Activated CD4-positive, alpha-beta T cell treated with anti-CD3 and anti-CD28 coated beads, Interleukin-2, amount 10 ng/mL, durations not matched to agents 7 days and 5 days (primary cell): ENCODE measurements around the gene ATP8B1. TPM values are rescaled to one million over a fixed set of nuclear protein-coding genes. Genes with fewer than 3 reads are reported as not detected.
"Not testable (repeated sequence)": the region's sequence is repeated elsewhere in the genome, so short reads cannot be mapped to it uniquely, and the experiment has no call there.

ENCODE experiments used
- CTCF ChIA-PET: fragments of 350-600 bp; sonication (Branson Sonifier 250); formaldehyde crosslinking; loops from one replicate; lab custom pipeline; 2021; ENCODE audit warnings: antibody characterized with exemption; lab: Charles Lee
- POLR2A ChIA-PET: fragments of 350-600 bp; sonication (Branson Sonifier 250); formaldehyde crosslinking; loops from one replicate; lab custom pipeline; 2021; ENCODE audit warnings: antibody characterized with exemption; lab: Charles Lee
- DNase-seq: peaks from one replicate; pipeline ENCODE4 v3.0.0-alpha.2; 2020
- H3K27ac Mint-ChIP-seq: one replicate; pipeline ENCODE4 v1.8.0; 2021; ENCODE audit warnings: mild to moderate bottlenecking, moderate library complexity, mixed read lengths
- H3K27me3 Mint-ChIP-seq: one replicate; pipeline ENCODE4 v1.8.0; 2021; ENCODE audit warnings: mixed read lengths
- H3K36me3 Mint-ChIP-seq: one replicate; pipeline ENCODE4 v1.8.0; 2021; ENCODE audit warnings: low read depth, mixed read lengths
- H3K4me1 Mint-ChIP-seq: one replicate; pipeline ENCODE4 v1.8.0; 2021; ENCODE audit warnings: mixed read lengths
- H3K4me3 Mint-ChIP-seq: one replicate; pipeline ENCODE4 v1.8.0; 2021; ENCODE audit warnings: mild to moderate bottlenecking, moderate library complexity, mixed read lengths
- H3K9me3 Mint-ChIP-seq: one replicate; pipeline ENCODE4 v1.8.0; 2021; ENCODE audit warnings: mixed read lengths
- total RNA-seq, 2 experiments: library from RNA; stranded (reverse); gene quantifications; one replicate each; pipeline ENCODE4 v1.2.3, GENCODE V29; 2021

Gene ATP8B1
- total RNA-seq, 2 experiments from 2014 or later, result not detected

GRCh38 chr18:57744211-57744694, 58.9 kb downstream of the ATP8B1 start:
- Mint-ChIP-seq H3K27ac (no peak overlapping the region), H3K9me3 (peaks cover 6% of the 10 kb centered on the region), H3K4me3 (no peak overlapping the region), H3K4me1 (no peaks in the 10 kb centered on the region), H3K36me3 (no peaks in the 10 kb centered on the region), H3K27me3 (no peaks in the 10 kb centered on the region)
- ChIA-PET POLR2A (no interaction called here), CTCF (no interaction called here)
- no peak for DNase-seq

GRCh38 chr18:57743008-57743407, 60.1 kb downstream of the ATP8B1 start:
- DNase-seq, result no peak
- H3K4me1 Mint-ChIP-seq, result no peaks in the 10 kb centered on the region
- no peak overlapping the region for H3K27ac Mint-ChIP-seq
- H3K4me3 Mint-ChIP-seq, result no peak overlapping the region
- ChIA-PET POLR2A (no interaction called here), CTCF (no interaction called here)
- H3K27me3 Mint-ChIP-seq, result no peaks in the 10 kb centered on the region
- H3K9me3 Mint-ChIP-seq, result peaks cover 6% of the 10 kb centered on the region
- no peaks in the 10 kb centered on the region for H3K36me3 Mint-ChIP-seq

DNA sequence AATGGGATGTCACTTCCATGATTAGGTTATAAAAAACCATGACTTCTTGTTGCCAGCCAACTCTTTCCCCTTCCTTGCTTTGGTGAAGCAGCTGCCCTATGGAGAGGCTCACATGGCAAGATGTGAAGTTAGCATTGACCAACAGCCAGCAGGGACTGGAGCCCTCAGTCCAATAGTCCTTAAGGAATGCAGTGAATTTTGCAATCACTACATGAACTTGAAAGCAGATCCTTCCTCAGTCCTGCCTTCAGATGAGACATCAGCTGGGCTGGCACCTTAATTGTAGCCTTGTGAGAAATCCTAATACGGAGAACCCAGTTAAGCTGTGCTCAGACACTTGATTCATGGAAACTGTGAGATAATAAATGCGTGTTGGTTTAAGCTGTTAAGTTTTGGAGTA, 61.8 kb downstream of the ATP8B1 start:
- no peak for DNase-seq
- ChIA-PET CTCF (no interaction called here), POLR2A (no interaction called here)
- no peaks in the 10 kb centered on the region for H3K27me3 Mint-ChIP-seq
- H3K27ac Mint-ChIP-seq, result no peak overlapping the region
- H3K9me3 Mint-ChIP-seq, result peaks cover 6% of the 10 kb centered on the region
- no peaks in the 10 kb centered on the region for H3K36me3 Mint-ChIP-seq
- no peaks in the 10 kb centered on the region for H3K4me1 Mint-ChIP-seq
- no peak overlapping the region for H3K4me3 Mint-ChIP-seq

DNA sequence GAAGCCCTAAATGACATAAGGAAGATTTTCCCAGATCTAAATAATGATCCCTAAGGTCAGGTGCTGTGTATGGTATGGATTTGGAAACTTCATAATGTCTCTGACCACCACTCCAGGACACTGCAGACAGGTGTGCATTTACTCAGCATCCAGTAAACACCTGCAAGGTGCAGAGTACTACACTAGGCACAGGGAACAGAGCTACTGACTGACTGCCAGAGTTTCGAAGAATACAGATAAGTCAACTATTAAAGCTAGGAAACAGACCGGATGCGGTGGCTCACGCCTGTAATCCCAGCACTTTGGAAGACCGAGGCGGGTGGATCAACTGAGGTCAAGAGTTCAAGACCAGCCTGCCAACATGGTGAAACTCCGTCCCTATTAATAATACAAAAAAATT, 65.0 kb downstream of the ATP8B1 start:
- ChIA-PET POLR2A (no interaction called here), CTCF (no interaction called here)
- H3K27ac Mint-ChIP-seq, result no peak overlapping the region
- no peaks in the 10 kb centered on the region for H3K4me1 Mint-ChIP-seq
- peaks cover 13% of the 10 kb centered on the region for H3K9me3 Mint-ChIP-seq
- H3K36me3 Mint-ChIP-seq, result peaks cover 6% of the 10 kb centered on the region
- H3K4me3 Mint-ChIP-seq, result no peak overlapping the region
- H3K27me3 Mint-ChIP-seq, result no peaks in the 10 kb centered on the region
- no peak for DNase-seq

DNA sequence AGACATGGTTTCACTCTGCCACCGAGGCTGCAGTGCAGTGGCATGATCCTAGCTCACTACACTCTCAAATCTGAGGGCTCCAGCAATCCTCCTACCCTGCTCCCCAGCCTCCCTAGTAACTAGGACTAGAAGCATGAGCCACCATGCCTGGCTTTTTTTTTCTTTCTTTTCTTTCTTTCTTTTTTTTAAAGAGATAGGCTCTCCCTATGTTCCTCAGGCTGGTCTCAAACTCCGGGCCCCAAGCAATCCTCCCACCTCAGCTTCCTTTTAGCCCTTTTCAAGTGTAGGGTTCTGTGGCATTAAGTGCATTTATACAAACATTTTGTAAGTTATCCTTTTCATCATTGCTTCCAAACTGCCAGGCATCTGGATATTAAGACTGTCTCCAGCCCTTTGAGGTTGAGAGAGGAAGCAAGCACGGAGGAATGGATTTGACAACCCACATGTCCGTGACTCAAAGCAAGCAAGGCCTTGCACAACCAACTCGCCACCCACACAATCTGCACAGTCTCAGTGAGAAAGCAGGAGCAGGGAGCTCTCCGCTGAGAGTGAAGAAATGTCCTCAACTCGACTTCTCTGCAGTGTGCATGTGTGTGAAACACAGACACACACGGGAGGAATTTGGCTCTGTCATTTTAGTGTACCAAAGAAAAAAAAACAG, 65.6 kb downstream of the ATP8B1 start:
- ChIA-PET CTCF (no interaction called here), POLR2A (no interaction called here)
- Mint-ChIP-seq H3K27me3 (no peaks in the 10 kb centered on the region), H3K4me3 (no peak overlapping the region), H3K27ac (no peak overlapping the region), H3K4me1 (no peaks in the 10 kb centered on the region), H3K9me3 (peaks cover 13% of the 10 kb centered on the region), H3K36me3 (peaks cover 6% of the 10 kb centered on the region)
- no peak for DNase-seq

GRCh38 chr18:57735042-57735441, 68.1 kb downstream of the ATP8B1 start:
- H3K36me3 Mint-ChIP-seq, DNase-seq, H3K4me1 Mint-ChIP-seq, H3K4me3 Mint-ChIP-seq, H3K27me3 Mint-ChIP-seq, POLR2A ChIA-PET, H3K27ac Mint-ChIP-seq: not testable (repeated sequence)
- CTCF ChIA-PET, result interaction anchor here (0.5 to 0.6 kb wide), 2 partner anchors 69 to 373 kb away, joined by 3 to 4 read pairs; no protein-coding TSS in a partner anchor
- H3K9me3 Mint-ChIP-seq, result peaks cover 16% of the 10 kb centered on the region

GRCh38 chr18:57733861-57734260, 69.3 kb downstream of the ATP8B1 start:
- POLR2A ChIA-PET, result no interaction called here
- H3K36me3 Mint-ChIP-seq, result peaks cover 6% of the 10 kb centered on the region

DNA sequence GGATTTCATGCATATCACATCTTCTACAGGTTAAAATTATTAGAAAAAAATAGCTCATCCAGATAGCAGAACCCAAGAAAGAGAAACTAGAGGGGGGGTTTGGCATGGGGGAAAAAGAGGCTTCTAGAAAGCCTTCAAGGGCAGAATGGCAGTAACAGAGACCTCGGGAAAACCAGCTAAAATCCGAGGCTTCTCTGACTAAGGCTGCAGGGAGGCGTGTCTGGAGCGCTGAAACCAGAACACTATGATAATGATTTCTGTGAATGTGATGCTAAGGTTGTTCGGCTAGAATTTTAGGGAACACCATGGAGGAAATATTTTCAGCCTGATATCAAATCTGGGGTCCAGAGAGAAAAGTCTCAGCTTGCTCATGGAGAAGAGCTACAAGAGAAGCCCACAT, 73.0 kb downstream of the ATP8B1 start:
- Mint-ChIP-seq H3K27me3 (no peaks in the 10 kb centered on the region), H3K4me3 (no peak overlapping the region), H3K27ac (no peak overlapping the region), H3K36me3 (peaks cover 1% of the 10 kb centered on the region), H3K9me3 (peaks cover 30% of the 10 kb centered on the region), H3K4me1 (no peaks in the 10 kb centered on the region)
- POLR2A ChIA-PET, result no interaction called here
- CTCF ChIA-PET, result interaction anchor here (0.8 kb wide), 1 partner anchor 36 kb away, joined by 3 read pairs; no protein-coding TSS in a partner anchor
- DNase-seq, result no peak

More at GRCh38 chr18:57733861-57734260, 69.3 kb downstream of the ATP8B1 start:
- H3K4me3 Mint-ChIP-seq, result no peak overlapping the region
- no peak overlapping the region for H3K27ac Mint-ChIP-seq
- H3K9me3 Mint-ChIP-seq, result peaks cover 14% of the 10 kb centered on the region
- no peaks in the 10 kb centered on the region for H3K4me1 Mint-ChIP-seq
- no peaks in the 10 kb centered on the region for H3K27me3 Mint-ChIP-seq
- DNase-seq, result no peak
- CTCF ChIA-PET, result no interaction called here

DNA sequence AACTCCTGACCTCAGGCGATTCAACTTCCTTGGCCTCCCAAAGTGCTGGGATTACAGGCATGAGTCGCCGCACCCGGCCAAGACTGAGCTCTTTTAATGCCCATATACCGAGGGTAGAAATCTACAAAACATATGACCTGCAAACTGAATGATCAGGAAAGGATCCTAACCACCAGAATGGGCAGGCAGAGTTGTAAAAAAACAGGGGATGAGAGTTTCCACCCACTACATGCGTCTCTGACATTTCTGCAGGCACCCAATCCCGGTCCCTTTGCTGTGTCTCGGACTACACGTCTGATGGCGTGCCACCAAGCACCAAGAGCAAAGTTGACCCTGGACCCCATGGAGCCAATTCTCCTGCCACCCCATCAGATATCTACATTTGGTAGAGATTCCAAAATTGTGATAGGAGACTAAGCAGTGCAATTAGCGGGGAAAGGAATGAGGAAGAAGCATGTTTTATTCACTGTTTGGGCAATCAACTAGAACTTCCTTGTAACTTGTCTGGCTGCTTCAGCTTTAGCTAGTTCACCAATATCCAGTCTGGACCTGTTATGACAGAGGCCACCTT, 74.1 kb downstream of the ATP8B1 start:
- Mint-ChIP-seq H3K9me3 (peaks cover 28% of the 10 kb centered on the region), H3K27me3 (no peaks in the 10 kb centered on the region), H3K4me3 (no peak overlapping the region), H3K36me3 (no peaks in the 10 kb centered on the region), H3K27ac (no peak overlapping the region), H3K4me1 (no peaks in the 10 kb centered on the region)
- DNase-seq, result no peak
- POLR2A ChIA-PET, result no interaction called here
- CTCF ChIA-PET, result no interaction called here

GRCh38 chr18:57727952-57728807, 74.9 kb downstream of the ATP8B1 start:
- DNase-seq, result no peak
- ChIA-PET CTCF (no interaction called here), POLR2A (no interaction called here)
- no peaks in the 10 kb centered on the region for H3K27me3 Mint-ChIP-seq
- H3K4me3 Mint-ChIP-seq, result no peak overlapping the region
- H3K4me1 Mint-ChIP-seq, result no peaks in the 10 kb centered on the region
- H3K36me3 Mint-ChIP-seq, result no peaks in the 10 kb centered on the region
- peaks cover 28% of the 10 kb centered on the region for H3K9me3 Mint-ChIP-seq
- H3K27ac Mint-ChIP-seq, result peak overlapping the region; percentile 21

GRCh38 chr18:57719211-57719935, 83.7 kb downstream of the ATP8B1 start:
- CTCF ChIA-PET, H3K27ac Mint-ChIP-seq, DNase-seq, H3K4me1 Mint-ChIP-seq, H3K36me3 Mint-ChIP-seq, H3K4me3 Mint-ChIP-seq, H3K27me3 Mint-ChIP-seq, POLR2A ChIA-PET: not testable (repeated sequence)
- H3K9me3 Mint-ChIP-seq, result peaks cover 23% of the 10 kb centered on the region

DNA sequence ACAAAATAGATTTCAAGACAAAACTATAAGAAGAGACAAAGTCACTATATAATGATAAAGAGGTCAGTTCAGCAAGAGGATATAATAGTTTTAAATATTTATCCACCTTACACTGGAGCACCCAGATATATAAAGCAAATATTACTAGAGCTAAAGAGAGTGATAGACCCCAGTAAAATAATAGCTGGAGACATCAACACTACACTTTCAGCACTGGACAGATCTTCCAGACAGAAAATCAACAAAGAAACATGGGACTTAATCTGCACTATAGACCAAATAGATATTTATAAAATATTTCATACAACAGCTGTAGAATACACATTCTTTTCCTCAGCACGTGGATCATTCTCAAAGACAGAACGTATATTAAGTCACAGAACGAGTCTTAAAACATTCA, 86.6 kb downstream of the ATP8B1 start:
- no peak for DNase-seq
- Mint-ChIP-seq H3K4me1 (peaks cover 2% of the 10 kb centered on the region), H3K9me3 (peaks cover 23% of the 10 kb centered on the region), H3K4me3 (no peak overlapping the region), H3K27ac (no peak overlapping the region), H3K27me3 (no peaks in the 10 kb centered on the region), H3K36me3 (no peaks in the 10 kb centered on the region)
- ChIA-PET CTCF (no interaction called here), POLR2A (no interaction called here)
